T-helper 22 cell (primary cell): ENCODE results near the gene HMCN1.

Source experiments
- DNase-seq: peaks from one replicate; pipeline ENCODE4 v3.0.0-alpha.2; 2020; ENCODE audit warnings: low read depth

HMCN1 gene

DNA sequence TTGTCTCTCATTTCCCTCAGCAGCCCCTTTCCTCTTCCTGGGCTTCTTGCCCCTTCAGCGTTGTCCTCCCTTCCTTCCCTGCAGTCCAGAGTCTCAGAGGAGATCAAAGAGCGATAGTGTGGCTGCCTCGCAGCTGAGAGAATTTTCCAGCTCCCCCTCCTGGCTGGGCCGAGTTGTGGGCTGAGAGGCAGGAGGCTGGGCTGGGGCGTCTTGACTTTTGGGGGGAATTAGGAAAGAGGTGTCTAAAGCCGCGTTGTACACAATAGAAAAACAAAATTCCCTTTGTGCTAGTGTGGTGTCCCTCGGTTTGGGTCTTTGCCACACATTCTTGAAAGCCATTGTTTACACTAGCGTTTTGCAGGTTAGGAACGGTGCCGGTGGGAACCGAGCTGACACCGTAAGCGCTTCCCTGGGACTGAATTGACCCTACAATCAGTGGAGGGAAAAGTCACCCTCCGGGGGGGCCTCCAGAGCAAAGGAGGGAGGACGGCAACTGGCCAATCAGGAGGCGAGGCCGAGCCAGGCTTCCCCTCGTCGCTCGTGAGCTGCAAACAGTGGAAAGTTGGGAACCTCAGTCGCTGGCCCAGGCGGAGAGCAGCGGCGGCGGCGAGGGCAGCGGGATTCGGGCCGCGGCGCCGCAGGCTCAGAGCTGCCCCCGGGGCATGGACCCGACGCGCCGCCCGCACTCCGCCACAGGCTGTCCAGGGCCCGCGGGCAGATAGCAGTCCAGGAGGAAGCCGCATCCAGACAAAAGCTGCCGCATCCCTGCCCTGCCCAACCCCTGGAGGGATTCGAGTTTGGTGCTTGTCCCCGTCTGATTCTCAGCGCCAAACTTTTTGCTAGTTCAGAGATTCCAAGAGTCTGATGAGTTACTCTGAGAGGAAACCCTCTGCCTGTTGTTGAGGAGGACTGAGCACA is at the start of gene HMCN1:
Gene HMCN1 (plus strand): TSS at position 574 of the 918 bp plus-strand sequence. CDS start 389 bp downstream, outside the sequence.
- DNase-seq: no peak

- no peak for DNase-seq
Measured at GRCh38 chr1:185686821-185687778, 47.1 kb upstream of the HMCN1 start.

- no peak for DNase-seq
Measured at GRCh38 chr1:185690527-185690926, 43.7 kb upstream of the HMCN1 start.

DNA sequence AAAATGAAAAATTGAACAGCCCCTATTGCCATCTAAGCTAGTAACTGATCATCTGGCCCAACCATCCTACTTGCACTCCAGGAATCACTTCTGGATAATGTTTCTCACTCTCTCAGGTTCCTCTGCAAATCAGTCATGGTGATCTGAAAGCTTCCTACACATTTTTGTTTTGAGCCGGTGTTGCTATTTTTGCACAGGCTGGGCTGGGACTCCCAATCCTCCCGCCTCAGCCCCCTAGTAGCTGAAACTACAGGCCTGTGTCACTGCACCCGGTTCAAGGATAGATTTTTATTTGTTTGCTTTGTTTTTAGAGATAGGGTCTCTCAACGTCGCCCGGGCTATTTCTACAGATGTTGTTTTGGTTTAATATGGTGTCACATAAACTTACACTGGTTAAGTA is 40.5 kb upstream of the HMCN1 start:
- no peak for DNase-seq

DNA sequence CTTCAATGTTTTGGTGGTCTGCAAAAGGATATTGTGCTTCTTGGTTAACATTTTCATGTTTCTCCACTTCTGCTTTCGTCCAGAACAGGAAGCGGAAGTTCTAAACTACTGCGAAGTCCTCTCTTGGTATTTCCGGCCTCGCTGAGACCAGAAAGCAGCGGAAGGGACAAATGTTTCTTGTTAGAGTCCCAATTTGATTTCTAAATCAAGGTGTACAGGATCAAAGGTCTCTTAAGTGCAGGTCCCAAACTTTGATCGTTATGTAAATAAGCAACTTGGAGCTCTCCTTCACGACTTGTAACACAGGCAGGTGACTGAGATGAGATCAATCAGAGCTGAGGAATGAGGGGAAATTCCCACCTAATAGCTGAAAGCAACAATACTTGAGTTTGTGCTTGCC is 40.1 kb upstream of the HMCN1 start:
- no peak for DNase-seq

GRCh38 chr1:185695299-185695698 is 38.9 kb upstream of the HMCN1 start:
- no peak for DNase-seq

DNA sequence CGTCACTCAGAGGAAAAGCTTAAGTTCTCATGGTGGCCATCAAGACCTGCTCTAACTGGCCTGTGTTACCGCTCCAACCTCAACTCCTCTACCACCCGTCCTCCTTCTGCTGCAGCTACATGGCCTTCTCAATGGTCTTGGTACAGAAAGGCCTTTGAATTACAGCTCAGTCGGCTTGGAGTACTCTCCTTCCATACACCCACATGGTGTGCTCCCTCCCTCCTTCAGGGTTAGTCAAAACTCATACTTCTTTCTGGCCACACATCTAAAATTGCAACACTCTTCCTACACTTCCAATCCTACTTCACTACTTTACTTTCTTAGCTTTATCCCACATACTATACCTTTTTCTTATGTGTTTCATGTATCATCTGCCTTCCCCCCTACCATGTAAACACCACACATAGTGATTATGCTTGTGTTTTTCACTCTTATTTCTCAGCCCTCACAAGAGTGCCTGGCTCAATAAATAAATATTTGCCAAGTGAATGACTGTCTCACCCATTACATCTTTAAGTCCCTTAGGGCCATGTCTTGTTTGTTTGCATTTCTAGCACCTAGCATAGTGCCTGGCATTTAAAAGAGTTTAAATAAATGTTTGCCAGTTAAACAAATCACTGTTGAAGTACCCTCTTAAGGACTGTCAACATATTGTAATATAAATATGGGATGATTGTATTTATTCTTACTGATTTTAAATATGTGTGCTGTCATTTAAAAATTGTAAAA is 37.6 kb upstream of the HMCN1 start:
- no peak for DNase-seq

DNA sequence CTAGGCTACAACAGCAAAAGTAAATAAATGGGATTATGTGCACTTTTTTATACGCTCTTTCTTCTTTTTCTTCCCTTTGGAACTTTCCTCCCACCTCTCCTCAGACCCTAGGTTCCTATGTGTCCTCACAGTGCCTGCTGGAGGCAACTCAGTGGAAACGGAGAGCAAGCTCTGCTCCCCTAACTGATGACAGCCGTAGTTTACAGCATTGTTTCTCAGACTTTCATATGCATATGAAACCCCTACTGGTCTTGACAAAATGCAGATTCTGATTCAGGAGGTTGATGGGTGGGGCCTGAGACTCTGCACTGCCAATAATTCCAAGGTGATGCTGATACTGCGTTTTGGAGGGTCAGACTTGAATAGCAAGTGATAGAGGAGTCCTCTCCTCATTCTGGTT is 34.3 kb upstream of the HMCN1 start:
- DNase-seq: no peak

DNA sequence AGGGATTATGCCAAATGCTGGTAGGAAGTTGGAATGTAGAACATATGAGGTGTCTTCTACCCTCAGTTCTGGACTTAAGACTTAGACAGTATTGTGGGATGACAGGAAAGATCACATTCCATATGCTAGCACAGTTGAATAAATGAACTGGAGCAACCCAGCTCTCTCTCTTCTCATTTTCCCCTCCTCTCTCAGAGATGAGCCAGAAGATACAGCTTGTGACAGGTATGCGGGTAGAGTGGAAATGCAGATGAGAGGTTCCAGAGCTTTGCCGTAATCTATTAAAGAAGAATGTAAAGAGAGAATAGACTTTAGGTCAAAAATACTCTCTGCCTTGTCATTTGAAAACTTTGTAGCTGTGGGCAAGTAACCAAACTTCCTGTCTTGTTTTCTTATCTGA is 32.5 kb upstream of the HMCN1 start:
- no peak for DNase-seq

- DNase-seq: no peak
Measured at GRCh38 chr1:185704181-185704580, 30.0 kb upstream of the HMCN1 start.

- DNase-seq: no peak
Measured at GRCh38 chr1:185716095-185716494, 18.1 kb upstream of the HMCN1 start.

DNA sequence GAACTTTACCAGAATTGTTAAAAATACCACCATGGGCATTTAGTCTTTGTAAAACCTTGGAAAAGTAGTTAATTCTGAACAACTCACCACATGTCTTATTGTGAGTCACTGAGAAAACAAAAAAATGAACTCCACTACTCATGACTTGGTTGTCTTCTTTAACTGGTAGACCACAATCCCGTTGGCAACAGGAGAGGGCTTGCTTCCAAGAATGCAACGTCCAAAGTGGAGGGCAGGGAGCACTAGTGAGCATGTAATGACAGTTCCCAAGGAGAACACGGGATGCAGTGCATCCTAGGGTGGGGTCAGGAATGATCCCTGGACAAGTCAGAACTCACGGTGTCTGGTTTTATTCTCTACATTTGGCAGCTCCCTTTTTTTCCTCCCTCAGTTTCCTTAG is 15.2 kb upstream of the HMCN1 start:
- DNase-seq: no peak

GRCh38 chr1:185720633-185721272 is 13.4 kb upstream of the HMCN1 start:
- DNase-seq: no peak

- no peak for DNase-seq
Measured at GRCh38 chr1:185721553-185721952, 12.6 kb upstream of the HMCN1 start.

- DNase-seq: no peak
Measured at GRCh38 chr1:185722098-185722497, 12.1 kb upstream of the HMCN1 start.

- DNase-seq: no peak
Measured at GRCh38 chr1:185727726-185728125, 6.5 kb upstream of the HMCN1 start.

DNA sequence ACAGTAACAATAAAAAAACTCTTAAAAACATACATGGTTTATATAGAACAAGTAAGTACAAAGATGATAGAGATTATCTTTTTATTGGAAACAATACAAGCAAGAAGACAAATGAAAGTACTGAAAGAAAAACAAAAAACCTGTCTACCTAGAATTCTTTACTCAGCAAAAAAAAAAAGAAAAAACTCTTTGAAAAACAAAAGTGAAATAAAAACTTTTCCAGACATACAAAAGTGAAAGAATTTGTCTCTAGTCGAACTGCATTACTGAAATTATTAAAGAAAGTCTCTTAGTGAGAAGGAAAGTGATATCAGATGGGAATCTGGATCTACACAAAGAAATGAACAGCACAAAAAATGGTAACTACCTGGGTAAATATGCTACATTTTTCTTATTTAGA is 2.7 kb upstream of the HMCN1 start:
- no peak for DNase-seq

DNA sequence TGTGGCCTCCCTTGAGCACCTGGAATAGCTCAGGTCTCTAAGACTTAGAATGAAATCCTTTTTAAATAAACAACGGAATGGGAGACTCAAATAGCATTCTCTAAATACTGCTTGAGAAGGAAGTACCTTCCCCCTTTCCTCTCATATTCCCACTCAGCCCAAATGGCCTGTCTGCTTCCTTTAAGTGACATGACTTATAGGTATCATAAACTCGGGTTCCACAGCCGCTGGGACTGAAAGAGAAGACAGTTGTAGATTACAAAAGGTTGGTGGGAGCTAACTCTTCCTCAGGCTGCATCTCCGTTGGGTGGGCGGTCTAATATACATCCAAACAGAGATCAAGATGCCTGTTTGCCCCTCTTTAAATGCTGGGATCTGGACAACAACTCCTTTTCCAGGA is 1.2 kb upstream of the HMCN1 start:
- DNase-seq: no peak

DNA sequence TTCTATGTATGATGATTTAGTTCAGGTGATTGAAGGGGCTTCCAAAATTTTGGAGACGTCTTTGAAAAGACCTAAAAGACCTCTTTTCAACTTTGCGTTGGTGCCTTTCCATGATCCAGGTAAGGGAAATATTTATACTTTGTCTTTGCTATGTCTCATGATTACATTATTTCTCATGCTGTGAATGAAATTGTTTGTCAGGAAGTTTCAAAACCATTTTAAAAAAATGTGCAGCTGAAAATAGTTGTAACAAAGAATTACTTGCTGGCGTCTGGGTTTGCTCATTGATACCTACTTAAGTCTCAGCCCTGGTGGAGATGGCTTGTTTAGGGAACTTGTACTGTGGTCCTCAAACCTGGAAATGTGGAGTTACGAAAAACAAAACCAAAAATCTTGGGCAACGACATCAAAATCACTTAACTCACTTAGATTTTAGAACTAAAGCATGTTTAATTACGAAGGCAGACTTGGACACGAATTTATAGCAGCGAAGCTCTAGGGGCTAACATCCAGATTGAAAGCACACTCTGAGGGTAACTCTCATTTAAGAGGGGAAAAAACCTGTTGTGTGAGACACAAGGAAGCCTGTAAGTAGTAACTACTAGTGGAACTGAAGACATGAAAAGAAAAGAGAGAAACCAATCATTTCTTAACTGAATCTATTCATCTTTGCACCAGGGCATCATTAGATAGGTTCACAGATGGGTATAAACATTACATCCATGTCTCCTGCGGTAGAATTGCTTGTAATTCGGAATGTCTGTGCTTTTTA is 924 bp downstream of the HMCN1 start:
- no peak for DNase-seq

DNA sequence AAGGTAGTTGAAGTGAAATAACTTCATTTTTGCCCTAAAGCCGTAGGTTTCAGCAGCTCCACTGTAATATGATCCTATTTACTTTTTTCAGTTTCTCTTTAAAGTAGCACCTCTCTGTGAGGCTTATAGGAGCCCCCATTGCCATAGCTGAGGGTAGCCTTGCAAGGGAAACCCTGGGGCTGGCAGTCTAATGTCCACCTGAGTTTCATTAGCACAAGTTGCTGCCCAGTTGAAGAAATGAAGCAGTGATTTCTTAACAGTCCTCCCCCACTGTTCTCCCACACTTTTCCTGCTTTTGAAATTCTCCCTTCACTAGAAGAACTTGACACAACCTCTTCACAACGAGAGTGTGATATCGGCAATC is 1.5 kb downstream of the HMCN1 start:
- DNase-seq: no peak

DNA sequence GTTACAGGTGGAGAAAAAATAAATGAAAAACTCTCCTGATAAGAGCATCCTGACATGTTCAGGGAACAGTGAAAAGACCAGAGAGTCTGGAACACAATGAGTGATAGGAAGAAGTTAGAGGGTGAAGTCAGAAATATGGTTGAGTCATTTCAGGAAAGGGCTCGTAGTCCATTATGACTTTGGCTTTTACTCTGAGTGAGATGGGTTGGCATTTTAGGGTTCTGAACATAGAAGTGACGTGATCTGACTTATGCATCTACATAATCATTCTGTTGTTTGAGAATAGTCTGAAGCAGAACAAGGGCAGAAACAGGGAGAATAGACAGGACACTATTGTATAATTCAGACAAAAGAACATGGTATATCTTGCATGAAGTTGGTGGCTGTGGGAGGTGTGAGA is 5.8 kb downstream of the HMCN1 start:
- no peak for DNase-seq
